HepG2 (cell line): ENCODE data around the gene NGRN. TPM values are rescaled to one million over a fixed set of nuclear protein-coding genes. Genes with fewer than 3 reads are reported as not detected.
A peak's percentile ranks its signal among the peaks of the same experiment; 100 is the strongest.

Experiments used
- CEBPG ChIP-seq: IDR thresholded peaks from 2 replicates; pipeline ENCODE4 v1.6.1; 2016
- EED ChIP-seq: sonication (generic); formaldehyde crosslinking; IDR thresholded peaks from 2 replicates; pipeline ENCODE4 v1.5.0; 2020; ENCODE audit warnings: mild to moderate bottlenecking, missing genetic modification reagents
- ELF4 ChIP-seq: sonication (generic); formaldehyde crosslinking; IDR thresholded peaks from 2 replicates; pipeline ENCODE4 v1.5.0; 2020; ENCODE audit warnings: missing genetic modification reagents, mild to moderate bottlenecking, moderate library complexity, borderline replicate concordance
- NONO ChIP-seq, 2 experiments: fragments of 450-650 bp in 1 of 2; sonication (generic) in 1 of 2; formaldehyde crosslinking in 1 of 2; IDR thresholded peaks in 1 of 2; conservative IDR thresholded peaks in 1 of 2; 2 replicates each; pipeline versions ENCODE4 v1.6.1 to v1.8.0; 2017 to 2022; ENCODE audit warnings: mild to moderate bottlenecking in 1 of 2, missing genetic modification reagents in 1 of 2, moderate library complexity in 1 of 2
- PITX1 ChIP-seq: sonication (generic); formaldehyde crosslinking; IDR thresholded peaks from 2 replicates; pipeline ENCODE4 v1.5.1; 2020; ENCODE audit warnings: mild to moderate bottlenecking, missing genetic modification reagents
- ZBTB7B ChIP-seq: sonication (generic); formaldehyde crosslinking; IDR thresholded peaks from 2 replicates; pipeline ENCODE4 v1.4.0; 2020; ENCODE audit warnings: missing genetic modification reagents
- ZFP36 ChIP-seq: fragments of 150-350 bp; IDR thresholded peaks from 2 replicates; pipeline ENCODE4 v1.6.1; 2018; ENCODE audit warnings: borderline replicate concordance, low read length, low read depth; ENCODE audit not compliant: partially characterized antibody
- ZNF263 ChIP-seq: sonication (generic); formaldehyde crosslinking; IDR thresholded peaks from 2 replicates; pipeline ENCODE4 v1.4.0; 2020; ENCODE audit warnings: missing genetic modification reagents
- ZNF282 ChIP-seq: fragments of 450-650 bp; IDR thresholded peaks from 2 replicates; pipeline ENCODE4 v1.6.1; 2018; ENCODE audit not compliant: partially characterized antibody
- ZNF460 ChIP-seq: sonication (generic); formaldehyde crosslinking; IDR thresholded peaks from 2 replicates; pipeline ENCODE4 v1.5.1; 2020; ENCODE audit warnings: missing genetic modification reagents, mild to moderate bottlenecking, borderline replicate concordance
- ZNF776 ChIP-seq: sonication (generic); formaldehyde crosslinking; IDR thresholded peaks from 2 replicates; pipeline ENCODE4 v1.4.0; 2020; ENCODE audit warnings: mild to moderate bottlenecking, missing genetic modification reagents
- ZNF879 ChIP-seq: sonication (generic); formaldehyde crosslinking; IDR thresholded peaks from 2 replicates; pipeline ENCODE4 v1.8.1; 2023; ENCODE audit warnings: missing genetic modification reagents
- ZSCAN31 ChIP-seq: sonication (generic); formaldehyde crosslinking; IDR thresholded peaks from 2 replicates; pipeline ENCODE4 v1.5.0; 2020; ENCODE audit warnings: low read depth, mild to moderate bottlenecking, missing genetic modification reagents
- polyA plus RNA-seq, 8 experiments: library from polyadenylated mRNA; depleted of rRNA in 3 of 8; stranded (reverse) in 7 of 8; unstranded in 1 of 8; fragments of >200 nt; fragmentation: Illumina TruSeq in 4 of 8; extraction: Trizol in 4 of 8; gene quantifications; 2 replicates each; pipeline versions ENCODE4 v1.2.1 to v1.2.3, GENCODE V29; 2011 to 2016; ENCODE audit warnings: low read depth in 4 of 8, missing spikeins in 1 of 8, mixed read lengths in 1 of 8; ENCODE audit not compliant: insufficient read depth in 1 of 8
- total RNA-seq, 5 experiments: library from RNA; depleted of rRNA; stranded (reverse); fragments of >200 nt; fragmentation: Illumina TruSeq; extraction: Trizol; gene quantifications; 2 replicates each; pipeline ENCODE4 v1.2.3, GENCODE V29; 2016; ENCODE audit warnings: low read depth in 1 of 5
- TF ChIP-seq, protein P1 (sequence below): sonication (generic); formaldehyde crosslinking; IDR thresholded peaks from 2 replicates; pipeline ENCODE4 v1.4.0; 2020; ENCODE audit warnings: missing genetic modification reagents
- TF ChIP-seq, protein P2 (sequence below), 2 experiments: sonication (generic) in 1 of 2; formaldehyde crosslinking in 1 of 2; IDR thresholded peaks; 2 replicates each; pipeline versions ENCODE4 v1.4.0 to v1.6.1; 2018 to 2020; ENCODE audit warnings: missing genetic modification reagents in 2 of 2, borderline replicate concordance in 1 of 2, low read depth in 1 of 2, mild to moderate bottlenecking in 1 of 2, missing biosample characterization in 1 of 2
- TF ChIP-seq, protein P3 (sequence below): sonication (generic); formaldehyde crosslinking; conservative IDR thresholded peaks from 2 replicates; pipeline ENCODE4 v1.8.1; 2023; ENCODE audit warnings: missing genetic modification reagents
- TF ChIP-seq, protein P4 (sequence below): IDR thresholded peaks from 2 replicates; pipeline ENCODE4 v1.6.1; 2016; ENCODE audit warnings: low read depth
- TF ChIP-seq, protein P5 (sequence below): sonication (generic); formaldehyde crosslinking; IDR thresholded peaks from 2 replicates; pipeline ENCODE4 v1.4.0; 2020; ENCODE audit warnings: mild to moderate bottlenecking, missing genetic modification reagents

Gene NGRN
- total and polyA plus RNA-seq, 2 of the 13 experiments (the other 11 are each of a cell fraction or from before 2014, with no cell fraction given), result 39.8 to 63.7 TPM

DNA sequence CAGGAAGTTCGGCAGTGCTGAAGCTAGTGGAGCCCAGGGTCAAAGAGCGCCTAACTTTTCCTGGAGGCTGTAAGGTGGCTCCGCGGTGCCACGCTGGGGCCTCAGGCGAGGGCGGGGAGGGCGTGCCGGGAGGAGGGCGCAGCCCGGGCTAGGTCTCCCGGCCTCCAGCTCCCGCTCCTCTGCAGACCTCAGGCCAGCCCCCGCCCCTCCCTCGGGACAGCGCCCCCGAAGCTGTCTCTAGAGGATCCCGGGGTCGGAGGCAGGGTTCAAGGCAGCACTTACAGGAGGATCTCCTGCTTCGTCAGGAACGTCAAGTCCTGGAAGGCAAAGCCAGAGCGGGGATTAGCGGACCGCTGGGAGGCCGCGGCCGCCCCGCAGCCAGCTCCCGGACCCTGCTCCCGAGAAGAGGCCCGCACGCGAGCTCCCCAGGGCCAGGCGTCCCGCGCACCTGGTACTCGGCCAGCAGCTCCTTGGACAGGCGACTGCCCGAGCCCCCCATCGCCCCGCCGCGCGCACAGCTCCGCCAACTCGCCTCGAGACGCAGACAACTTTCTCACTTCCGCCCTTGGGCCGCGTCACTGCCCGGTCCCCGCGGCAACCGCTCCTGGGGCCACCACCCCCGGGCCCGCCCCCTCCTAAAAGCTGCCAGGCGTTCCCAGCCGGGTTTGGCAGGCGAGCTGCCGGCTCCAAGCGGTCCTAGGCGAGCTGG lies 31.9 kb upstream of the NGRN start, which contains the start of gene CIB1 (continued):
- TF ChIP-seq, protein P1, sequence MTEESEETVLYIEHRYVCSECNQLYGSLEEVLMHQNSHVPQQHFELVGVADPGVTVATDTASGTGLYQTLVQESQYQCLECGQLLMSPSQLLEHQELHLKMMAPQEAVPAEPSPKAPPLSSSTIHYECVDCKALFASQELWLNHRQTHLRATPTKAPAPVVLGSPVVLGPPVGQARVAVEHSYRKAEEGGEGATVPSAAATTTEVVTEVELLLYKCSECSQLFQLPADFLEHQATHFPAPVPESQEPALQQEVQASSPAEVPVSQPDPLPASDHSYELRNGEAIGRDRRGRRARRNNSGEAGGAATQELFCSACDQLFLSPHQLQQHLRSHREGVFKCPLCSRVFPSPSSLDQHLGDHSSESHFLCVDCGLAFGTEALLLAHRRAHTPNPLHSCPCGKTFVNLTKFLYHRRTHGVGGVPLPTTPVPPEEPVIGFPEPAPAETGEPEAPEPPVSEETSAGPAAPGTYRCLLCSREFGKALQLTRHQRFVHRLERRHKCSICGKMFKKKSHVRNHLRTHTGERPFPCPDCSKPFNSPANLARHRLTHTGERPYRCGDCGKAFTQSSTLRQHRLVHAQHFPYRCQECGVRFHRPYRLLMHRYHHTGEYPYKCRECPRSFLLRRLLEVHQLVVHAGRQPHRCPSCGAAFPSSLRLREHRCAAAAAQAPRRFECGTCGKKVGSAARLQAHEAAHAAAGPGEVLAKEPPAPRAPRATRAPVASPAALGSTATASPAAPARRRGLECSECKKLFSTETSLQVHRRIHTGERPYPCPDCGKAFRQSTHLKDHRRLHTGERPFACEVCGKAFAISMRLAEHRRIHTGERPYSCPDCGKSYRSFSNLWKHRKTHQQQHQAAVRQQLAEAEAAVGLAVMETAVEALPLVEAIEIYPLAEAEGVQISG (CRISPR knock-in tag), result peak; percentile 37; the same call in 1 of the 2 replicates
- TF ChIP-seq ELF4 (CRISPR knock-in tag), result peak; percentile 70; the same call in 1 of the 2 replicates
- no peak for TF ChIP-seq ZNF282
- peak; percentile 45 for TF ChIP-seq ZNF263
- TF ChIP-seq, protein P2, sequence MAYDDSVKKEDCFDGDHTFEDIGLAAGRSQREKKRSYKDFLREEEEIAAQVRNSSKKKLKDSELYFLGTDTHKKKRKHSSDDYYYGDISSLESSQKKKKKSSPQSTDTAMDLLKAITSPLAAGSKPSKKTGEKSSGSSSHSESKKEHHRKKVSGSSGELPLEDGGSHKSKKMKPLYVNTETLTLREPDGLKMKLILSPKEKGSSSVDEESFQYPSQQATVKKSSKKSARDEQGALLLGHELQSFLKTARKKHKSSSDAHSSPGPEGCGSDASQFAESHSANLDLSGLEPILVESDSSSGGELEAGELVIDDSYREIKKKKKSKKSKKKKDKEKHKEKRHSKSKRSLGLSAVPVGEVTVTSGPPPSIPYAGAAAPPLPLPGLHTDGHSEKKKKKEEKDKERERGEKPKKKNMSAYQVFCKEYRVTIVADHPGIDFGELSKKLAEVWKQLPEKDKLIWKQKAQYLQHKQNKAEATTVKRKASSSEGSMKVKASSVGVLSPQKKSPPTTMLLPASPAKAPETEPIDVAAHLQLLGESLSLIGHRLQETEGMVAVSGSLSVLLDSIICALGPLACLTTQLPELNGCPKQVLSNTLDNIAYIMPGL (CRISPR knock-in tag; IDR thresholded peaks at IDR 0.05; ENCODE audit: borderline replicate concordance in 1 of 2, low read depth in 1 of 2), result peak; percentile 57 to 85; a peak in 3 of 4 replicates
- TF ChIP-seq ZNF879 (CRISPR knock-in tag), result no peak
- 0 out of 2 replicates have a peak, but pooled peaks have one; percentile 28 for TF ChIP-seq ZNF460 (CRISPR knock-in tag)
- TF ChIP-seq, protein P3, sequence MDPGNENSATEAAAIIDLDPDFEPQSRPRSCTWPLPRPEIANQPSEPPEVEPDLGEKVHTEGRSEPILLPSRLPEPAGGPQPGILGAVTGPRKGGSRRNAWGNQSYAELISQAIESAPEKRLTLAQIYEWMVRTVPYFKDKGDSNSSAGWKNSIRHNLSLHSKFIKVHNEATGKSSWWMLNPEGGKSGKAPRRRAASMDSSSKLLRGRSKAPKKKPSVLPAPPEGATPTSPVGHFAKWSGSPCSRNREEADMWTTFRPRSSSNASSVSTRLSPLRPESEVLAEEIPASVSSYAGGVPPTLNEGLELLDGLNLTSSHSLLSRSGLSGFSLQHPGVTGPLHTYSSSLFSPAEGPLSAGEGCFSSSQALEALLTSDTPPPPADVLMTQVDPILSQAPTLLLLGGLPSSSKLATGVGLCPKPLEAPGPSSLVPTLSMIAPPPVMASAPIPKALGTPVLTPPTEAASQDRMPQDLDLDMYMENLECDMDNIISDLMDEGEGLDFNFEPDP (CRISPR knock-in tag), result no peak
- no peak for TF ChIP-seq NONO (IDR thresholded peaks at IDR 0.05)
- peak; percentile 20; the same call in 1 of the 2 replicates for TF ChIP-seq NONO (CRISPR knock-in tag; conservative IDR thresholded peaks at IDR 0.05)
- peak; percentile 82 for TF ChIP-seq ZSCAN31 (CRISPR knock-in tag)
- TF ChIP-seq ZFP36, result no peak
- peak; percentile 84; the same call in 1 of the 2 replicates for TF ChIP-seq EED (CRISPR knock-in tag)
- TF ChIP-seq PITX1 (CRISPR knock-in tag), result peak; percentile 71
- 0 out of 2 replicates have a peak, but pooled peaks have one; percentile 56 for TF ChIP-seq ZBTB7B (CRISPR knock-in tag)
- TF ChIP-seq, protein P4, sequence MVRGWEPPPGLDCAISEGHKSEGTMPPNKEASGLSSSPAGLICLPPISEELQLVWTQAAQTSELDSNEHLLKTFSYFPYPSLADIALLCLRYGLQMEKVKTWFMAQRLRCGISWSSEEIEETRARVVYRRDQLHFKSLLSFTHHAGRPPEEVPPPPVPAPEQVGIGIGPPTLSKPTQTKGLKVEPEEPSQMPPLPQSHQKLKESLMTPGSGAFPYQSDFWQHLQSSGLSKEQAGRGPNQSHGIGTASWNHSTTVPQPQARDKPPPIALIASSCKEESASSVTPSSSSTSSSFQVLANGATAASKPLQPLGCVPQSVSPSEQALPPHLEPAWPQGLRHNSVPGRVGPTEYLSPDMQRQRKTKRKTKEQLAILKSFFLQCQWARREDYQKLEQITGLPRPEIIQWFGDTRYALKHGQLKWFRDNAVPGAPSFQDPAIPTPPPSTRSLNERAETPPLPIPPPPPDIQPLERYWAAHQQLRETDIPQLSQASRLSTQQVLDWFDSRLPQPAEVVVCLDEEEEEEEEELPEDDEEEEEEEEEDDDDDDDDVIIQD (CRISPR knock-in tag), result no peak
- no peak for TF ChIP-seq CEBPG
- TF ChIP-seq, protein P5, sequence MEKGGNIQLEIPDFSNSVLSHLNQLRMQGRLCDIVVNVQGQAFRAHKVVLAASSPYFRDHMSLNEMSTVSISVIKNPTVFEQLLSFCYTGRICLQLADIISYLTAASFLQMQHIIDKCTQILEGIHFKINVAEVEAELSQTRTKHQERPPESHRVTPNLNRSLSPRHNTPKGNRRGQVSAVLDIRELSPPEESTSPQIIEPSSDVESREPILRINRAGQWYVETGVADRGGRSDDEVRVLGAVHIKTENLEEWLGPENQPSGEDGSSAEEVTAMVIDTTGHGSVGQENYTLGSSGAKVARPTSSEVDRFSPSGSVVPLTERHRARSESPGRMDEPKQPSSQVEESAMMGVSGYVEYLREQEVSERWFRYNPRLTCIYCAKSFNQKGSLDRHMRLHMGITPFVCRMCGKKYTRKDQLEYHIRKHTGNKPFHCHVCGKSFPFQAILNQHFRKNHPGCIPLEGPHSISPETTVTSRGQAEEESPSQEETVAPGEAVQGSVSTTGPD, result 0 out of 2 replicates have a peak, but pooled peaks have one; percentile 13
- TF ChIP-seq ZNF776 (CRISPR knock-in tag), result peak; percentile 43; the same call in 1 of the 2 replicates
